ENCODE results near the gene SEC14L2. TPM values are rescaled to one million over a fixed set of nuclear protein-coding genes. Genes with fewer than 3 reads are reported as not detected.

SEC14L2 gene
- total and polyA plus RNA-seq, 2 of the 4 experiments (the other 2 are of a cell fraction), result 38.7 to 54.8 TPM

DNA sequence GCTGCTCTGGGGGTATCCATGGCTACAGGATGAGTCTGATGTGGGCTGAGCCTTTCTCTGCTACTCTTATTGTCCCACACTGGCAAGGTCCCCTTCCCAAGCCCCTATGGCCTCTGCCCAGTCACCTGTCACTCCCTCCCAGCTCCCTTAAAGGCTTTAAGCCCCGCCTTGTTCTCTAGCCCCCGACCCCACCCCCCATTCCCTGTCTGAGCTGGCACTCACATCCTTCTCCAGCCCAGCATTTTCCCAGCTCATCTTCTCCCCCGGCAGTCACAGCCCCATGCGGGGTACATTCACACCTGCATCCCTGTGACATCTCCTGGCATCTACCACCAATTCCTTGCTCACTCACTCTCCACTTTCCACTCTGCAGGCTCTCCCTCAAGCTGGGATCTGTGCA lies 33.1 kb downstream of the SEC14L2 start:
- no peak overlapping the region for H2AK9ac ChIP-seq (replicated peaks; ENCODE audit: low read depth, low read length, poor library complexity)
- no peak overlapping the region for H3K18ac ChIP-seq (ENCODE audit: low read depth, low read length)
- H4K91ac ChIP-seq (ENCODE audit: insufficient read depth, low read depth, low read length), result no peak overlapping the region
- POLR2A ChIA-PET (ENCODE audit: unreplicated experiment), result no interaction called here
- H3K56ac ChIP-seq (ENCODE audit: extremely low read depth, insufficient read depth, low read length), result no peak overlapping the region
- H3K4me2 ChIP-seq (ENCODE audit: low read depth, low read length), result no peak overlapping the region
- H3K79me1 ChIP-seq (ENCODE audit: low read depth in 1 of 2, low read length in 2 of 2), result peaks cover 10 to 17% of the 10 kb centered on the region in 2 experiments; a peak in 3 of 4 replicates
- H2AFZ ChIP-seq (replicated peaks; ENCODE audit: low read length, poor library complexity), result no peak overlapping the region
- H2BK5ac ChIP-seq (ENCODE audit: low read depth, low read length, poor library complexity, severe bottlenecking), result no peak overlapping the region
- H3K9ac ChIP-seq (ENCODE audit: low read depth, low read length), result no peak overlapping the region
- H4K5ac ChIP-seq (ENCODE audit: low read depth, low read length), result no peak overlapping the region
- H2BK15ac ChIP-seq (ENCODE audit: low read depth, low read length), result no peak overlapping the region
- no TSS peak for BruUV-seq (replicated peaks)
- H4K8ac ChIP-seq (ENCODE audit: low read depth in 2 of 2, low read length in 2 of 2), result no peak overlapping the region
- H3K27me3 ChIP-seq (ENCODE audit: control insufficient read depth, insufficient read depth, low read length), result no peaks in the 10 kb centered on the region
- no peak overlapping the region for H2BK120ac ChIP-seq (ENCODE audit: low read depth, low read length)
- no peak overlapping the region for H3K4ac ChIP-seq (ENCODE audit: low read depth, low read length)
- H3K14ac ChIP-seq (replicated peaks; ENCODE audit: low read depth, low read length), result no peak overlapping the region
- no peaks in the 10 kb centered on the region for H4K20me1 ChIP-seq (ENCODE audit: insufficient read depth, low read length)
- intact Hi-C loops (cut with micrococcal nuclease), result no loop called here
- DNase-seq (no peak), ATAC-seq (ENCODE audit: low read depth) (no peak)
- no peak overlapping the region for H3K27ac ChIP-seq (ENCODE audit: insufficient read depth, low read length)
- no peak overlapping the region for H2BK20ac ChIP-seq (ENCODE audit: low read depth, low read length)
- H3K9me3 ChIP-seq (ENCODE audit: control insufficient read depth, insufficient read depth, low read length), result no peaks in the 10 kb centered on the region
- no peak overlapping the region for H3K4me3 ChIP-seq (ENCODE audit: insufficient read depth, low read depth, low read length)
- WGBS, 2 experiments (ENCODE audit: extremely low coverage in 2 of 2, insufficient read length in 1 of 2), result 46% methylated on average over 4 of the region's 4 CpGs; no CpG with 5 or more reads in 1 of the 2 experiments
- dilution Hi-C loops (cut with HindIII; ENCODE audit: low sequenced_read_pairs, unreplicated experiment), result no loop called here
- peaks cover 2% of the 10 kb centered on the region; the same call in 1 of the 2 replicates for H3K4me1 ChIP-seq (ENCODE audit: control insufficient read depth, insufficient read depth, low read length)
- TF ChIP-seq RCOR1 (IDR thresholded peaks at IDR 0.05; ENCODE audit: insufficient replicate concordance, low read length) (no peak), MAFK (IDR thresholded peaks at IDR 0.05; ENCODE audit: low read depth, low read length) (no peak), POLR2A (IDR thresholded peaks at IDR 0.05; ENCODE audit: low read depth, low read length) (no peak), MXI1 (IDR thresholded peaks at IDR 0.05; ENCODE audit: borderline replicate concordance, low read depth, low read length) (no peak), FOS (IDR thresholded peaks at IDR 0.05; ENCODE audit: low read depth, low read length) (no peak), RAD21 (IDR thresholded peaks at IDR 0.05; ENCODE audit: low read length) (no peak), CEBPB (IDR thresholded peaks at IDR 0.05; ENCODE audit: low read depth, low read length) (no peak), CTCF (conservative IDR thresholded peaks at IDR 0.05; ENCODE audit: low read depth, low read length) (no peak), BHLHE40 (IDR thresholded peaks at IDR 0.05; ENCODE audit: low read depth, low read length) (no peak), NFE2L2 (IDR thresholded peaks at IDR 0.05; ENCODE audit: low read depth, low read length) (no peak), SMC3 (IDR thresholded peaks at IDR 0.05; ENCODE audit: low read depth, low read length) (no peak), RFX5 (IDR thresholded peaks at IDR 0.05; ENCODE audit: low read depth, low read length) (no peak), MAZ (IDR thresholded peaks at IDR 0.05; ENCODE audit: borderline replicate concordance, low read depth, low read length) (no peak), USF2 (IDR thresholded peaks at IDR 0.05; ENCODE audit: low read depth, low read length) (no peak)
- TF ChIP-seq, protein P1, sequence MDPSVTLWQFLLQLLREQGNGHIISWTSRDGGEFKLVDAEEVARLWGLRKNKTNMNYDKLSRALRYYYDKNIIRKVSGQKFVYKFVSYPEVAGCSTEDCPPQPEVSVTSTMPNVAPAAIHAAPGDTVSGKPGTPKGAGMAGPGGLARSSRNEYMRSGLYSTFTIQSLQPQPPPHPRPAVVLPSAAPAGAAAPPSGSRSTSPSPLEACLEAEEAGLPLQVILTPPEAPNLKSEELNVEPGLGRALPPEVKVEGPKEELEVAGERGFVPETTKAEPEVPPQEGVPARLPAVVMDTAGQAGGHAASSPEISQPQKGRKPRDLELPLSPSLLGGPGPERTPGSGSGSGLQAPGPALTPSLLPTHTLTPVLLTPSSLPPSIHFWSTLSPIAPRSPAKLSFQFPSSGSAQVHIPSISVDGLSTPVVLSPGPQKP (IDR thresholded peaks at IDR 0.05; ENCODE audit: borderline replicate concordance, low read depth, low read length), result no peak
- in situ Hi-C loops (cut with MboI; ENCODE audit: low sequenced_read_pairs), result no loop called here
- H3K23ac ChIP-seq (ENCODE audit: low read depth, low read length), result no peak overlapping the region
- H3K9me1 ChIP-seq (ENCODE audit: insufficient read depth, low read length), result peaks cover 5% of the 10 kb centered on the region
- CTCF ChIA-PET, result no interaction called here
- H3K36me3 ChIP-seq (ENCODE audit: control insufficient read depth, insufficient read depth, low read length), result peaks cover 6% of the 10 kb centered on the region; the same call in 1 of the 2 replicates
- H2AK5ac ChIP-seq (ENCODE audit: low read depth, low read length), result no peak overlapping the region
